ENCODE data around the gene VAMP2.
A peak's percentile ranks its signal among the peaks of the same experiment; 100 is the strongest.

The VAMP2 gene

DNA sequence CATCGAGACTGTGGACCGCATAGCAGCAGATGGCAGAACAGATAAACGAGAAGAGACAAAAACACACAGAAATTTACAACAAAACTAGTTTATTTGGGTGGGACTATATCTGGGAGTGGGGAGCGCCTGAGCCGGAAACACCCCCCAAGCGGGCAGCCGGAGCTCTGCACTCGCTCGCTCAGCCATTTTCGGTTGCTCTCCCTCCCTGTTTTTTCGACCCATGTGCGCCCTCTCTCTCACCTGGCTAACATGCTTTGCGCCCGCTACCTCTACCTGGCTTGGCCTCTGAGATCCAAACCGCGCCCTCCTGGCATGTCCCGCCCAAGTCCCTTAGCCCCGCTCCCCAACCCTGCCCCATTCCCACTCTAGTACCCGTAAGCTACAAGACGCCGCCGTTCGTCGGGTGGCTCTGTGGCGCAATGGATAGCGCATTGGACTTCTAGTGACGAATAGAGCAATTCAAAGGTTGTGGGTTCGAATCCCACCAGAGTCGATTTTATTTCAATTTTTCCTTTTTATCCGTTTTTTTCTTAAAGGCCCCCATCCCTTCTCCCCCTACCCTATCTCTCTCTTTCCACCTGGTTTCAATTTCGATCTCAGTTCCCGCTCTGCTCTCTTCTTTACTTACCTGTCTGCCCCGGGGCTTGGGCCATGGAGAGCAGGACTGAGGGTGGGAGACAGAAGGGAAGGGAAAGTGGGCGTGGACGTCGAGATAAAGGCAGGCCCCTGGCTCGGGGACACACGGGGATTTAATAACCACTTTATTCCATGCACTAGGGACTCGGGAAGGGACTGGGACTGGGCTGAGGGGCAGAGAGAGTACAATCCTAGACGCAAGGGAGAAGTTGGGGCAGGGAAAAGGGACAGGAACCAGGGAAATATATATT, 42.0 kb downstream of the VAMP2 start:
- Mint-ChIP-seq H3K4me1 (ENCODE audit: low read depth) (peaks cover 73% of the 10 kb centered on the region), H3K27me3 (peaks cover 61% of the 10 kb centered on the region), H3K36me3 (ENCODE audit: low read depth) (peaks cover 4% of the 10 kb centered on the region), H3K27ac (peak overlapping the region; percentile 98), H3K9me3 (no peaks in the 10 kb centered on the region), H3K4me3 (peak overlapping the region; percentile 82)
- DNase-seq: peak; percentile 94

- Mint-ChIP-seq H3K4me1 (ENCODE audit: low read depth) (peaks cover 64% of the 10 kb centered on the region), H3K27ac (peak overlapping the region; percentile 98), H3K9me3 (no peaks in the 10 kb centered on the region), H3K4me3 (peak overlapping the region; percentile 82), H3K27me3 (peaks cover 64% of the 10 kb centered on the region), H3K36me3 (ENCODE audit: low read depth) (peaks cover 4% of the 10 kb centered on the region)
- DNase-seq: peak; percentile 94
Measured at GRCh38 chr17:8119581-8120519, 42.9 kb downstream of the VAMP2 start.

DNA sequence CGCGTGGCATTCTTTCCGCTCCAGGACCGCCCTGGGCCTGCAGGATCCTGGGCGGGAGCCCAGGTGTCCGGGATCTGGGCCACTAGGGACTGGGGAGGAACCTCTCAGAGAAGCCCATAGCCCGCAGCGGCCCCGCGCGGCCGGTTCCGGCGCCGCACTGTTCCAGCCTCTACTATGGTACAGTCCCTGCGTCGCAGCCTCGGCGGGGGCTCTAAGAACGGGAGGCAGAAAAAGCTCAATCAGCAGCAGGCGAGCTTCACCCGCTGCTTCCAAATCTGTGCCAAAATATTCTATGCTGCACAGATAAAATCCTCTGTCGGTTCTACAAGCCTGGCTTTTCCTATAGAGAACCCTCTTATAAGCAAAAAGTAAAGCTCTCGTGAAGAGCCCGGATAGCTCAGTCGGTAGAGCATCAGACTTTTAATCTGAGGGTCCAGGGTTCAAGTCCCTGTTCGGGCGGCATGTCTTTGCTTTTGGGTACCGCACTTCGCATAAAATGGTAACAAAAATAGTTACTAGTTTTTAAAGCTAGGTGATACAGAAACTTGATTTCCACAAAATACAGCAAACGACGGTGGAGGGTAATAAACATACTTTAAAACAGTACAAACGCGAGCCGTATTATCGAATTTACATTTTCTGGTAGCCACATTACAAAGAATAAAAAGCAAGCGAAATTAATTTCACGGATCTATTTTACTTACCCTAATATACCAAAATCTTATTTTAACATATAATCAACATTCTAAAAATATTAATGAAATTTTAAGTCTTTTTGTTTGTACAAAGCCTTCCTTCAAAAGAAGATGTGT, 43.8 kb downstream of the VAMP2 start:
- Mint-ChIP-seq H3K27ac (peak overlapping the region; percentile 98), H3K9me3 (no peaks in the 10 kb centered on the region), H3K4me3 (peak overlapping the region; percentile 82), H3K4me1 (ENCODE audit: low read depth) (peaks cover 55% of the 10 kb centered on the region), H3K27me3 (peaks cover 64% of the 10 kb centered on the region), H3K36me3 (ENCODE audit: low read depth) (peaks cover 4% of the 10 kb centered on the region)
- peak; percentile 91 for DNase-seq

- peak within 1 kb of the TSS; percentile 96 for H3K27ac Mint-ChIP-seq
- H3K9me3 Mint-ChIP-seq: no peaks in the 10 kb centered on the region
- DNase-seq: no peak
- peaks cover 4% of the 10 kb centered on the region for H3K36me3 Mint-ChIP-seq (ENCODE audit: low read depth)
- peak within 1 kb of the TSS; percentile 82 for H3K4me3 Mint-ChIP-seq
- peaks cover 47% of the 10 kb centered on the region for H3K4me1 Mint-ChIP-seq (ENCODE audit: low read depth)
- peaks cover 61% of the 10 kb centered on the region for H3K27me3 Mint-ChIP-seq
Measured at GRCh38 chr17:8117980-8118768, 44.6 kb downstream of the VAMP2 start, which contains the start of gene ALOXE3. ALOXE3 (minus strand) TSS chr17:8118514; CDS start chr17:8117990, 524 bp downstream.

- Mint-ChIP-seq H3K4me1 (ENCODE audit: low read depth) (peaks cover 40% of the 10 kb centered on the region), H3K9me3 (no peaks in the 10 kb centered on the region), H3K27me3 (peaks cover 61% of the 10 kb centered on the region), H3K4me3 (peak overlapping the region; percentile 82), H3K27ac (peak overlapping the region; percentile 56), H3K36me3 (ENCODE audit: low read depth) (peaks cover 4% of the 10 kb centered on the region)
- no peak for DNase-seq
Measured at GRCh38 chr17:8117367-8117979, 45.3 kb downstream of the VAMP2 start.

- H3K4me3 Mint-ChIP-seq: no peak overlapping the region
- peaks cover 60% of the 10 kb centered on the region for H3K27me3 Mint-ChIP-seq
- no peak for DNase-seq
- peaks cover 36% of the 10 kb centered on the region for H3K4me1 Mint-ChIP-seq (ENCODE audit: low read depth)
- peaks cover 4% of the 10 kb centered on the region for H3K36me3 Mint-ChIP-seq (ENCODE audit: low read depth)
- no peaks in the 10 kb centered on the region for H3K9me3 Mint-ChIP-seq
- no peak overlapping the region for H3K27ac Mint-ChIP-seq
Measured at GRCh38 chr17:8116776-8117175, 46.0 kb downstream of the VAMP2 start.

GRCh38 chr17:8110907-8111306, 51.8 kb downstream of the VAMP2 start:
- peaks cover 6% of the 10 kb centered on the region for H3K4me1 Mint-ChIP-seq (ENCODE audit: low read depth)
- H3K27ac Mint-ChIP-seq: no peak overlapping the region
- no peaks in the 10 kb centered on the region for H3K36me3 Mint-ChIP-seq (ENCODE audit: low read depth)
- H3K27me3 Mint-ChIP-seq: peaks cover 40% of the 10 kb centered on the region
- no peak for DNase-seq
- H3K9me3 Mint-ChIP-seq: no peaks in the 10 kb centered on the region
- H3K4me3 Mint-ChIP-seq: no peak overlapping the region

DNA sequence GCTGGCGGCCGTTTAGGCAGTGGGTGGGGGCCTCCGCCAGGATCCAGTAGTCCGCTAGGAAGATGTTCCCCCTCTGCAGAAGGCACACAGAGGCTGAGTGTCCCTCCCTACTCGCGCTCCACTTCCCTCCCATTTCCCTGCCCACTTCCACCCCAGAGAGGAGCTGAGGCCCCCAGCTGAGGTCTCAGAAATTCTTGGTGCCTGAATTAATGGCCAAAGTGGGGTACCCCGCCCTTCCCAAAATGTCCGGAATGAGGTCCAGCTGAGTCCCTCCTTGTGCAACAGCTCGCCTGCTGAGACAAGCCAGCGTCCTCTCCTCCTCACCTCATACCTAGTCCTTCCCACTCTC, 52.3 kb downstream of the VAMP2 start:
- Mint-ChIP-seq H3K27me3 (peaks cover 37% of the 10 kb centered on the region), H3K4me3 (no peak overlapping the region), H3K27ac (no peak overlapping the region), H3K4me1 (ENCODE audit: low read depth) (peaks cover 6% of the 10 kb centered on the region), H3K9me3 (no peaks in the 10 kb centered on the region), H3K36me3 (ENCODE audit: low read depth) (no peaks in the 10 kb centered on the region)
- no peak for DNase-seq

DNA sequence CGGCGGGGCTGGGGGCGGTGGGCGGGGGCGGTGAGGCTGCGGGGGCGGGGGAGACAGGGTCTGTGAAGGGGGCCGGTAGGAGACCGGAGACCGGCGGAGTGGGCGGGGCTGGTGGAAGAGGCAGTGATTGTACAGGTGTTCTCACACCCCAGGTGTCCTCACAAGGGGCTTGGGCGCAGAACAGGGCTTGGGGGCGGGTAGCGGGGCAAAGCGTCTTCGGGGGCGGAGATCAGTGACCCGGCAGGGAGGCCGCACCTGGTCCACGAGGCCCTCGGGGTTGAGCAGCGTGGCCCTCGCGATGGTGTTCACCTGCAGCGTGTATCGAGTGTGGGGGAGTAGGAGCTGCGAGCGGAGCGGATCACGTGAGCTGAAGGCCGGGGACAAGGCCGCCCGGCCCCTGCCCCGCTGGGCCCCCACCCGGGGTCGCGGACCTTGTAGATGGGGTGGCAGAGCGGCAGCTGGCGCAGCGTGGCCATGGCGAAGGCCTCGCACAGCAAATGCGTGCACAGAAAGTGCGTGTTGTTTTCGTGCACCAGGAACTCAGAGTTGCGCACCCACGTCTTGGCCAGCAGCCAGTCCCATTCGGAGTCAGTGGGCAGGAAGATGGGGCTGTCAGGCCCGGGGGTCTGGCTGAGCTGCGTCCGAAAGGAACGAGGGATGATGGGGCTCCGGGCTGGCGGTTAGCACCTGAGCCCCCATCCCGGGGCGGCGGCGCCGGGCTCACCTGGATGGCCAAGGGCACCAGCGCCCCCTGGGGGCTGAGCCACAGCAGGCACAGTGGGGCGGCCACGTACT, 52.9 kb downstream of the VAMP2 start:
- H3K27me3 Mint-ChIP-seq: peaks cover 31% of the 10 kb centered on the region
- peak; percentile 87 for DNase-seq
- no peaks in the 10 kb centered on the region for H3K36me3 Mint-ChIP-seq (ENCODE audit: low read depth)
- peak overlapping the region; percentile 56 for H3K4me3 Mint-ChIP-seq
- no peaks in the 10 kb centered on the region for H3K9me3 Mint-ChIP-seq
- H3K4me1 Mint-ChIP-seq (ENCODE audit: low read depth): peaks cover 6% of the 10 kb centered on the region
- no peak overlapping the region for H3K27ac Mint-ChIP-seq

Data from activated T-cell treated with anti-CD3 and anti-CD28 coated beads, Interleukin-2, amount 50 U/mL, for 24 hours (primary cell).